HepG2 (cell line): ENCODE measurements around the gene METTL1. TPM values are rescaled to one million over a fixed set of nuclear protein-coding genes. Genes with fewer than 3 reads are reported as not detected.
A peak's percentile ranks its signal among the peaks of the same experiment; 100 is the strongest.

Experiments used
- ARHGAP35 ChIP-seq: sonication (generic); formaldehyde crosslinking; IDR thresholded peaks from 2 replicates; pipeline ENCODE4 v1.9.0; 2022; ENCODE audit warnings: mild to moderate bottlenecking, inconsistent platforms, moderate library complexity, missing genetic modification reagents, borderline replicate concordance
- BCL6 ChIP-seq: IDR thresholded peaks from 2 replicates; pipeline ENCODE4 v1.6.1; 2016; ENCODE audit warnings: missing genetic modification reagents, missing compliant biosample characterization
- GLMP ChIP-seq: sonication (generic); formaldehyde crosslinking; IDR thresholded peaks from 2 replicates; pipeline ENCODE4 v1.9.0; 2021; ENCODE audit warnings: missing genetic modification reagents, mild to moderate bottlenecking, borderline replicate concordance
- GPBP1L1 ChIP-seq: sonication (generic); formaldehyde crosslinking; IDR thresholded peaks from 2 replicates; pipeline ENCODE4 v1.5.0; 2020; ENCODE audit warnings: mild to moderate bottlenecking, missing genetic modification reagents
- HDAC6 ChIP-seq: fragments of 200-600 bp; sonication (generic); IDR thresholded peaks from 2 replicates; pipeline ENCODE4 v1.7.0; 2017; ENCODE audit warnings: mild to moderate bottlenecking, antibody characterized with exemption, low read length, low read depth
- JUNB ChIP-seq: sonication (generic); formaldehyde crosslinking; IDR thresholded peaks from 2 replicates; pipeline ENCODE4 v1.8.0; 2022; ENCODE audit warnings: missing genetic modification reagents, mild to moderate bottlenecking, borderline replicate concordance
- MAX ChIP-seq: IDR thresholded peaks from 2 replicates; pipeline ENCODE4 v1.6.1; 2012; ENCODE audit warnings: inconsistent platforms
- MED8 ChIP-seq: sonication (generic); formaldehyde crosslinking; IDR thresholded peaks from 2 replicates; pipeline ENCODE4 v1.8.1; 2023; ENCODE audit warnings: mild to moderate bottlenecking, missing genetic modification reagents; ENCODE audit not compliant: insufficient replicate concordance
- NFIB ChIP-seq: sonication (generic); formaldehyde crosslinking; IDR thresholded peaks from 2 replicates; pipeline ENCODE4 v1.9.0; 2021; ENCODE audit warnings: missing genetic modification reagents, mild to moderate bottlenecking, borderline replicate concordance
- PBX3 ChIP-seq: sonication (generic); formaldehyde crosslinking; IDR thresholded peaks from 2 replicates; pipeline ENCODE4 v1.8.1; 2023; ENCODE audit warnings: missing genetic modification reagents, inconsistent platforms, borderline replicate concordance
- REPIN1 ChIP-seq: sonication (generic); formaldehyde crosslinking; IDR thresholded peaks from 2 replicates; pipeline ENCODE4 v1.8.0; 2022; ENCODE audit warnings: missing genetic modification reagents, low read depth, mild to moderate bottlenecking, borderline replicate concordance
- RFX5 ChIP-seq: IDR thresholded peaks from 2 replicates; pipeline ENCODE4 v1.6.1; 2011; ENCODE audit warnings: low read depth, low read length, improper control_type of control experiment
- SOX13 ChIP-seq, 3 experiments: fragments of 450-650 bp in 1 of 3; sonication (generic) in 1 of 3; formaldehyde crosslinking in 1 of 3; IDR thresholded peaks in 2 of 3; conservative IDR thresholded peaks in 1 of 3; 2 replicates each; pipeline versions ENCODE4 v1.5.0 to v1.6.1; 2016 to 2020; ENCODE audit warnings: antibody characterized with exemption in 1 of 3, mild to moderate bottlenecking in 1 of 3, missing compliant biosample characterization in 1 of 3, missing genetic modification reagents in 1 of 3, moderate library complexity in 1 of 3
- THAP8 ChIP-seq: sonication (generic); formaldehyde crosslinking; IDR thresholded peaks from 2 replicates; pipeline ENCODE4 v1.5.1; 2020; ENCODE audit warnings: missing genetic modification reagents, mild to moderate bottlenecking, borderline replicate concordance
- ZBTB46 ChIP-seq: sonication (generic); formaldehyde crosslinking; IDR thresholded peaks from 2 replicates; pipeline ENCODE4 v1.4.0; 2020; ENCODE audit warnings: mild to moderate bottlenecking, missing genetic modification reagents, borderline replicate concordance
- ZFP36 ChIP-seq: fragments of 150-350 bp; IDR thresholded peaks from 2 replicates; pipeline ENCODE4 v1.6.1; 2018; ENCODE audit warnings: borderline replicate concordance, low read length, low read depth; ENCODE audit not compliant: partially characterized antibody
- ZMAT5 ChIP-seq: sonication (generic); formaldehyde crosslinking; IDR thresholded peaks from 2 replicates; pipeline ENCODE4 v1.5.0; 2020; ENCODE audit warnings: mild to moderate bottlenecking, low read depth, missing genetic modification reagents, borderline replicate concordance
- ZNF446 ChIP-seq: sonication (generic); formaldehyde crosslinking; IDR thresholded peaks from 2 replicates; pipeline ENCODE4 v1.5.0; 2020; ENCODE audit warnings: mild to moderate bottlenecking, missing genetic modification reagents
- ZNF512 ChIP-seq: sonication (generic); formaldehyde crosslinking; IDR thresholded peaks from 2 replicates; pipeline ENCODE4 v1.4.0; 2020; ENCODE audit warnings: mild to moderate bottlenecking, missing genetic modification reagents
- polyA plus RNA-seq, 8 experiments: library from polyadenylated mRNA; depleted of rRNA in 3 of 8; stranded (reverse) in 7 of 8; unstranded in 1 of 8; fragments of >200 nt; fragmentation: Illumina TruSeq in 4 of 8; extraction: Trizol in 4 of 8; gene quantifications; 2 replicates each; pipeline versions ENCODE4 v1.2.1 to v1.2.3, GENCODE V29; 2011 to 2016; ENCODE audit warnings: low read depth in 4 of 8, missing spikeins in 1 of 8, mixed read lengths in 1 of 8; ENCODE audit not compliant: insufficient read depth in 1 of 8
- total RNA-seq, 5 experiments: library from RNA; depleted of rRNA; stranded (reverse); fragments of >200 nt; fragmentation: Illumina TruSeq; extraction: Trizol; gene quantifications; 2 replicates each; pipeline ENCODE4 v1.2.3, GENCODE V29; 2016; ENCODE audit warnings: low read depth in 1 of 5

The METTL1 gene
- total and polyA plus RNA-seq, 2 of the 13 experiments (the other 11 are each of a cell fraction or from before 2014, with no cell fraction given) = 34.7 to 36.9 TPM

- TF ChIP-seq PBX3 (CRISPR knock-in tag) (no peak), ZMAT5 (CRISPR knock-in tag) (no peak), REPIN1 (no peak), BCL6 (CRISPR knock-in tag) (peak; percentile 35; the same call in 1 of the 2 replicates), ZFP36 (no peak), HDAC6 (no peak), JUNB (no peak), GLMP (CRISPR knock-in tag) (no peak), ZNF446 (no peak), MED8 (CRISPR knock-in tag) (no peak), RFX5 (no peak), THAP8 (CRISPR knock-in tag) (no peak), MAX (no peak), ZBTB46 (no peak), NFIB (no peak), ZNF512 (CRISPR knock-in tag) (no peak), ARHGAP35 (no peak), SOX13 (IDR thresholded peaks at IDR 0.05) (no peak), SOX13 (CRISPR knock-in tag; conservative IDR thresholded peaks at IDR 0.05 in 1 of 2, IDR thresholded peaks at IDR 0.05 in 1 of 2) (no peak), GPBP1L1 (CRISPR knock-in tag) (no peak)
Measured at GRCh38 chr12:57735198-57735855, 36.6 kb downstream of the METTL1 start (continued).
